Esophagus squamous epithelium (tissue), 4 donors: ENCODE measurements around the gene C2orf80.

Experiments used
- CTCF ChIP-seq, 6 experiments: fragments of 450-650 bp in 4 of 6; fragments of 200-600 bp in 2 of 6; sonication (generic) in 2 of 6; IDR thresholded peaks; one replicate each; pipeline ENCODE4 v1.5.1; 2016 to 2019; ENCODE audit warnings: antibody characterized with exemption in 6 of 6, mild to moderate bottlenecking in 4 of 6, moderate library complexity in 4 of 6
- POLR2A ChIP-seq, 4 donors: fragments of 450-650 bp; IDR thresholded peaks; one replicate each; pipeline ENCODE4 v1.6.1; 2017; ENCODE audit warnings: antibody characterized with exemption in 4 of 4, mild to moderate bottlenecking in 4 of 4, moderate library complexity in 3 of 4

GRCh38 chr2:208189069-208189809 lies 591 bp downstream of the C2orf80 start:
- TF ChIP-seq CTCF (IDR thresholded peaks at IDR 0.05) (no peak), POLR2A (IDR thresholded peaks at IDR 0.05) (no peak)
